ENCODE measurements around the gene SOCS7. TPM values are rescaled to one million over a fixed set of nuclear protein-coding genes. Genes with fewer than 3 reads are reported as not detected.
A peak's percentile ranks its signal among the peaks of the same experiment; 100 is the strongest.

SOCS7 gene
- total and polyA plus RNA-seq, 2 experiments from 2014 or later: 1.3 to 6.8 TPM

GRCh38 chr17:38454532-38454931 lies 102.9 kb downstream of the SOCS7 start:
- peak overlapping the region; percentile 91 for H3K4me3 ChIP-seq
- peak overlapping the region; percentile 94 for H3K4me2 ChIP-seq (ENCODE audit: unreplicated experiment)
- H3K27ac ChIP-seq: peak overlapping the region; percentile 67
- H3K9ac ChIP-seq: peak overlapping the region; percentile 80
- H3K36me3 ChIP-seq (ENCODE audit: low read depth): no peaks in the 10 kb centered on the region
- DNase-seq: peak; percentile 90
- WGBS, 2 experiments (ENCODE audit: low coverage in 1 of 2, low lambda C conversion rate in 2 of 2, missing lambda C conversion rate in 2 of 2): 0 to 2% methylated on average over 9 to 11 of the region's 12 CpGs
- in situ Hi-C loops (cut with MboI): no loop called here
- TF ChIP-seq EZH2 (IDR thresholded peaks at IDR 0.05; ENCODE audit: insufficient read depth, poor library complexity, severe bottlenecking) (no peak), EZH2phosphoT487 (IDR thresholded peaks at IDR 0.05; ENCODE audit: insufficient read depth, low read depth) (no peak)
- H3K9me3 ChIP-seq (ENCODE audit: low read depth): no peaks in the 10 kb centered on the region
- no peak overlapping the region for H2AFZ ChIP-seq
- H3K27me3 ChIP-seq (replicated peaks; ENCODE audit: insufficient read depth): no peaks in the 10 kb centered on the region
- peaks cover 26% of the 10 kb centered on the region for H3F3A ChIP-seq (ENCODE audit: insufficient read depth)
- H3K4me1 ChIP-seq (ENCODE audit: insufficient read depth): peaks cover 55% of the 10 kb centered on the region
- H3K79me2 ChIP-seq (ENCODE audit: insufficient read depth): peaks cover 86% of the 10 kb centered on the region
- H4K20me1 ChIP-seq (ENCODE audit: insufficient read depth): peaks cover 14% of the 10 kb centered on the region; the same call in 1 of the 2 replicates
- H3K9me2 ChIP-seq (ENCODE audit: insufficient read depth): no peaks in the 10 kb centered on the region

Other genes with a start within 250 kb of the SOCS7 start
- gene TBC1D3E, start 223.9 kb upstream of the SOCS7 start, total RNA-seq (2014; rRNA removed; shearing (Covaris generic)): not detected in 2 replicates
- gene TBC1D3E, start 223.9 kb upstream of the SOCS7 start, polyA plus RNA-seq (2016; fragmentation: Nextera tagmentation; extraction: Ambion mirVana): not detected in 2 replicates
- not detected in 2 replicates for gene TBC1D3, start 159.3 kb upstream of the SOCS7 start, total RNA-seq (2014; rRNA removed; shearing (Covaris generic))
- 0.15 TPM in 1 of 2 replicates, not detected in the other for gene TBC1D3, start 159.3 kb upstream of the SOCS7 start, polyA plus RNA-seq (2016; fragmentation: Nextera tagmentation; extraction: Ambion mirVana)
- 30.0 and 42.6 TPM in 2 replicates for gene MRPL45, start 54.7 kb upstream of the SOCS7 start, total RNA-seq (2014; rRNA removed; shearing (Covaris generic))
- gene MRPL45, start 54.7 kb upstream of the SOCS7 start, polyA plus RNA-seq (2016; fragmentation: Nextera tagmentation; extraction: Ambion mirVana): 29.5 and 32.0 TPM in 2 replicates
- not detected in 2 replicates for gene GPR179, start 7.9 kb upstream of the SOCS7 start, total RNA-seq (2014; rRNA removed; shearing (Covaris generic))
- gene GPR179, start 7.9 kb upstream of the SOCS7 start, polyA plus RNA-seq (2016; fragmentation: Nextera tagmentation; extraction: Ambion mirVana): not detected in 2 replicates
- gene ARHGAP23, start 76.6 kb downstream of the SOCS7 start, total RNA-seq (2014; rRNA removed; shearing (Covaris generic)): 64.2 and 69.4 TPM in 2 replicates
- gene ARHGAP23, start 76.6 kb downstream of the SOCS7 start, polyA plus RNA-seq (2016; fragmentation: Nextera tagmentation; extraction: Ambion mirVana): 5.3 and 6.6 TPM in 2 replicates